ENCODE measurements around the gene LUC7L3. TPM values are rescaled to one million over a fixed set of nuclear protein-coding genes. Genes with fewer than 3 reads are reported as not detected.
A peak's percentile ranks its signal among the peaks of the same experiment; 100 is the strongest.

The LUC7L3 gene
- total RNA-seq, 1 donor from 2014 or later = 108 TPM

GRCh38 chr17:50783193-50783660 is 63.8 kb downstream of the LUC7L3 start:
- no peak for DNase-seq (ENCODE audit: extremely low spot score in 2 of 2)
- peaks cover 30% of the 10 kb centered on the region for H3K4me1 ChIP-seq

DNA sequence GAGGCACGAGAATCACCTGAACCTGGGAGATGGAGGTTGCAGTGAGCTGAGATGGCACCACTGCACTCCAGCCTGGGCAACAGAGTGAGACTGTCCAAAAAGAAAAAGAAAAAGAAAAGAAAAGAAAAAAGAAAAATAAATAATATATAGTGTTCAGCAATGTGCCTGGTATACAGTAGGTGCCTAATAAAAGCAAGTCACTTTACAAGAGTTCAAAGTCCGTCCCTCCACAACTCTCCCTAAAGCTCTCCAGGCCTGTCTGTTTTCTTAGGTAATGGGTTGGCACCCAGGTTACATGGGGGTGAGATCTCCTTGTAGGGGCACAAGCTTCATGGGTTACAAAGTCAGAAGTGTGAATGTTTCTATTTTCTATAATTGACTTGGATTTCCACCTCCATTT is 64.5 kb downstream of the LUC7L3 start:
- peaks cover 30% of the 10 kb centered on the region for H3K4me1 ChIP-seq
- TF ChIP-seq POLR2A (IDR thresholded peaks at IDR 0.05) (no peak), POLR2AphosphoS5 (IDR thresholded peaks at IDR 0.05; ENCODE audit: insufficient read depth in 1 of 2, low read depth in 1 of 2) (no peak)
- no peak for DNase-seq (ENCODE audit: extremely low spot score in 2 of 2)
- H3K4me3 ChIP-seq = no peak overlapping the region
- H3K27me3 ChIP-seq = no peaks in the 10 kb centered on the region
- intact Hi-C loops (cut with DNase I) = no loop called here
- H3K36me3 ChIP-seq = no peaks in the 10 kb centered on the region
- H3K9me3 ChIP-seq = no peaks in the 10 kb centered on the region
- no peak overlapping the region for H3K27ac ChIP-seq

More at GRCh38 chr17:50783193-50783660, 63.8 kb downstream of the LUC7L3 start:
- intact Hi-C loops (cut with DNase I) = no loop called here
- Histone ChIP-seq H3K4me3 (no peak overlapping the region), H3K9me3 (no peaks in the 10 kb centered on the region), H3K27me3 (no peaks in the 10 kb centered on the region), H3K27ac (no peak overlapping the region), H3K36me3 (no peaks in the 10 kb centered on the region)
- TF ChIP-seq POLR2A (IDR thresholded peaks at IDR 0.05) = no peak
- TF ChIP-seq CTCF (IDR thresholded peaks at IDR 0.05) = peak; percentile 87 to 99 (median 93)
- peak in 1 of 2 donors; percentile 26 for TF ChIP-seq POLR2AphosphoS5 (IDR thresholded peaks at IDR 0.05; ENCODE audit: insufficient read depth in 1 of 2, low read depth in 1 of 2)

DNA sequence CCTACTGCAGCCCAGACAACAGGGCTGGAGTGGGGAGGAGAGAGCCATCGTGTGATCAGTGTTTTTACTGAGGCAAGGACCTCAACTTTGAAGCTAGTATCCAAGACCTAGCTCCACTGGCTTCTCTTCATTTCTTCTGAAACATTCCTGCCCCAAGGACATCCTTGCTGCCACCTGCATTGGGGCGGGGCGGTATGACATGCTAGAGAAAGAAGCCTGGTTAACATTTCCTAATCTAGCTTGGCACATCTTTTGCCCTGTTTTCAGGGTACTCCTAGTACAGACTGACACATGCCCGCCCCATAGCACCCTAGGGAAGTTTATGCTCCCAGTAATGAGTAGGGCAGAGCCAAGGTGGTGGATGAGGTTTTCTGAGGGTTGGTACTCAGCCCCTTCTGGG is 65.7 kb downstream of the LUC7L3 start:
- intact Hi-C loops (cut with DNase I) = loop anchor here (5.0 kb wide), 1 partner anchor 57 kb away; no protein-coding TSS in a partner anchor
- Histone ChIP-seq H3K27me3 (no peaks in the 10 kb centered on the region), H3K4me3 (no peak overlapping the region), H3K36me3 (no peaks in the 10 kb centered on the region), H3K9me3 (no peaks in the 10 kb centered on the region), H3K27ac (peak overlapping the region; percentile 34), H3K4me1 (peaks cover 30% of the 10 kb centered on the region)
- no peak for DNase-seq (ENCODE audit: extremely low spot score in 2 of 2)
- TF ChIP-seq POLR2AphosphoS5 (IDR thresholded peaks at IDR 0.05; ENCODE audit: insufficient read depth in 1 of 2, low read depth in 1 of 2) (peak in 1 of 2 donors; percentile 53), CTCF (IDR thresholded peaks at IDR 0.05) (no peak), POLR2A (IDR thresholded peaks at IDR 0.05) (no peak)

DNA sequence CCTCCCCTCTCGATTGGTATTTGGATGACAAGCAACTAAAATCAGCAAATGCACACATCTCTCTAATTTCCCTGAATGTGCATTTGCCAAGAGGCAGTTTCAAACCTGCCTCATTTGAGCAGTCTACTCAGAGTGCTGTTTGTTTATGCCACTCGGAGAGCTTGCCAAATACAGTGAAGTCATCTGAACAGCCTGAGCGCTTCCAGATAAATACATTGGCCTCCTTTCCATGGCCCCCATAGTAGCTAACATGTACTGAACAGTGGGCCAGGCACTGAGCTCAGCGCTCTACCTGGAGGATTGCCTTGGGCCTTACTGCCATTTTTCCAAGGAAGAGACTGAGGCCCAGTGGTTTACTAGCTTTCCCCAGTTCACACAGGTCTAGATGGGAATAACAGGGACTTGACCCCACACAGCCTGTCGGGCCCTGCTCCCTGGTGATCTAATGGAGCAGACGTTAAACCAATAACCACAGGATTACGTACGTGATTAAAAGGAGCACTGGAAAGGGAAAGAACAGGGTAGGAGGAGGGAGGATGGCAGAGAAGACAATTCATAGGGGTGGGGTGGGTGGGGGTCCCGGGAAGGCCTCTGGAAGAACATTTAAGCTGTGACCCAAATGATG is 66.7 kb downstream of the LUC7L3 start:
- no peak for DNase-seq (ENCODE audit: extremely low spot score in 2 of 2)

DNA sequence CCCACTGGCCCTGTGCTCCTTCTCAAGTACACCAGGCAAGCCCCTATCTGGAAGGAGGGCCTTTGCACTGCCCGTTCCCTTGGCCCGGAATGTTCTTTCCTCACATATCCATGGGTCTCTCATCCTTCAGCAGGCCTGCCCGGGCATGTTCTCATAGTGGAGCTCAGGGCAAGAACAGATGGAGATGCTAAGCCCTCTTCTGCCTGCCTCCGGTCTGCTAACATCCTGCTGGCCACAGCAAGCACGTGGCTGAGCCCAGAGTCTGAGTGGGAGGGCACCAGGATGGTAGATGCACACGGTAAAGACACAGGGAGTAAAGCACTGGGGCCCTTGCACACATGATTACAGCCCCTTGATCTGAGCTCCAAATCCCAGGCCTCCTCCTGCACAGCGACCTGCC is 67.7 kb downstream of the LUC7L3 start:
- Histone ChIP-seq H3K27me3 (no peaks in the 10 kb centered on the region), H3K36me3 (no peaks in the 10 kb centered on the region), H3K4me1 (peaks cover 30% of the 10 kb centered on the region), H3K4me3 (no peak overlapping the region), H3K27ac (peak overlapping the region; percentile 34), H3K9me3 (no peaks in the 10 kb centered on the region)
- intact Hi-C loops (cut with DNase I) = loop anchor here (5.0 kb wide), 1 partner anchor 55 kb away; no protein-coding TSS in a partner anchor
- DNase-seq (ENCODE audit: extremely low spot score in 2 of 2) = no peak
- no peak for TF ChIP-seq POLR2A (IDR thresholded peaks at IDR 0.05)
- TF ChIP-seq POLR2AphosphoS5 (IDR thresholded peaks at IDR 0.05; ENCODE audit: insufficient read depth in 1 of 2, low read depth in 1 of 2) = no peak
- TF ChIP-seq CTCF (IDR thresholded peaks at IDR 0.05) = no peak

More for the DNA sequence above, 66.7 kb downstream of the LUC7L3 start:
- no peaks in the 10 kb centered on the region for H3K36me3 ChIP-seq
- TF ChIP-seq POLR2A (IDR thresholded peaks at IDR 0.05) = no peak
- TF ChIP-seq CTCF (IDR thresholded peaks at IDR 0.05) = no peak
- no peak for TF ChIP-seq POLR2AphosphoS5 (IDR thresholded peaks at IDR 0.05; ENCODE audit: insufficient read depth in 1 of 2, low read depth in 1 of 2)
- peak overlapping the region; percentile 34 for H3K27ac ChIP-seq
- H3K4me3 ChIP-seq = no peak overlapping the region
- intact Hi-C loops (cut with DNase I) = loop anchor here (5.0 kb wide), 1 partner anchor 56 kb away; no protein-coding TSS in a partner anchor
- H3K27me3 ChIP-seq = no peaks in the 10 kb centered on the region
- peaks cover 30% of the 10 kb centered on the region for H3K4me1 ChIP-seq
- H3K9me3 ChIP-seq = no peaks in the 10 kb centered on the region

Measured in vagina (tissue), 2 donors.